ENCODE measurements around the gene TBC1D2. TPM values are rescaled to one million over a fixed set of nuclear protein-coding genes. Genes with fewer than 3 reads are reported as not detected.

TBC1D2 gene
- total and polyA plus RNA-seq, 2 donors (not counting 3 experiments of a cell fraction or from before 2014, with no cell fraction given): 3.4 to 4.5 TPM

- no peaks in the 10 kb centered on the region for H3K36me3 ChIP-seq (ENCODE audit: control insufficient read depth in 2 of 2, extremely low read depth in 1 of 2, insufficient read depth in 2 of 2, low read length in 2 of 2)
- H4K20me1 ChIP-seq (replicated peaks; ENCODE audit: control insufficient read depth, extremely low read depth, insufficient read depth, low read length): no peaks in the 10 kb centered on the region
- no peaks in the 10 kb centered on the region for H3K79me2 ChIP-seq (ENCODE audit: control insufficient read depth, insufficient read depth, low read length)
- H3K9me3 ChIP-seq (replicated peaks; ENCODE audit: control insufficient read depth, insufficient read depth, low read length): no peaks in the 10 kb centered on the region
- ChIA-PET POLR2A (no interaction called here), CTCF (interaction anchor here (2.3 kb wide), 1 partner anchor 495 kb away, joined by 7 read pairs; no protein-coding TSS in a partner anchor)
- no peaks in the 10 kb centered on the region for H3K4me1 ChIP-seq (ENCODE audit: control insufficient read depth, extremely low read depth, insufficient read depth, low read length)
- no TSS peak for BruUV-seq (replicated peaks)
- no peak overlapping the region for H3K9ac ChIP-seq (replicated peaks; ENCODE audit: extremely low read depth, insufficient read depth, low read length)
- H2AFZ ChIP-seq (ENCODE audit: low read depth, low read length): no peak overlapping the region
- H3K27me3 ChIP-seq (ENCODE audit: control insufficient read depth in 2 of 2, insufficient read depth in 2 of 2, low read length in 2 of 2): peaks cover 15 to 19% of the 10 kb centered on the region in 2 experiments
- no peak overlapping the region for H3K4me2 ChIP-seq (ENCODE audit: insufficient read depth, low read length)
- no peak overlapping the region for H3K4me3 ChIP-seq (replicated peaks in 1 of 3; ENCODE audit: insufficient read depth in 1 of 3, low read depth in 1 of 3, low read length in 3 of 3)
- no peaks in the 10 kb centered on the region for H3K9me1 ChIP-seq (replicated peaks; ENCODE audit: control insufficient read depth, extremely low read depth, insufficient read depth, low read length)
- intact Hi-C loops (cut with micrococcal nuclease): no loop called here
- H3K27ac ChIP-seq (ENCODE audit: insufficient read depth, low read depth, low read length): no peak overlapping the region
- dilution Hi-C loops (cut with MboI; ENCODE audit: extremely low pct_ligation_motif_present, low sequenced_read_pairs): loop anchor here (25.0 kb wide), 1 partner anchor 482 kb away; no protein-coding TSS in a partner anchor
- FAIRE-seq: no peak
- TF ChIP-seq POLR2AphosphoS5 (IDR thresholded peaks at IDR 0.05; ENCODE audit: insufficient read depth, low read depth, low read length) (no peak), EZH2 (IDR thresholded peaks at IDR 0.05; ENCODE audit: borderline replicate concordance, low read depth, low read length, severe bottlenecking) (no peak), GATA2 (IDR thresholded peaks at IDR 0.05; ENCODE audit: insufficient read depth, insufficient read length, low read depth, low read length) (no peak), FOS (IDR thresholded peaks at IDR 0.05; ENCODE audit: borderline replicate concordance, insufficient read depth, low read length) (no peak), POLR2A (IDR thresholded peaks at IDR 0.05; ENCODE audit: low read depth, low read length) (no peak), MAX (IDR thresholded peaks at IDR 0.05; ENCODE audit: insufficient read depth, insufficient read length) (no peak)
- no peak for DNase-seq (ENCODE audit: low read depth, low spot score)
These were observed 25.1 kb upstream of the TBC1D2 start for GRCh38 chr9:98280574-98280973.

GRCh38 chr9:98280162-98280561, 24.7 kb upstream of the TBC1D2 start:
- Histone ChIP-seq H3K79me2 (ENCODE audit: control insufficient read depth, insufficient read depth, low read length) (no peaks in the 10 kb centered on the region), H3K4me1 (ENCODE audit: control insufficient read depth, extremely low read depth, insufficient read depth, low read length) (no peaks in the 10 kb centered on the region), H3K9me3 (replicated peaks; ENCODE audit: control insufficient read depth, insufficient read depth, low read length) (no peaks in the 10 kb centered on the region), H3K4me3 (replicated peaks in 1 of 3; ENCODE audit: insufficient read depth in 1 of 3, low read depth in 1 of 3, low read length in 3 of 3) (no peak overlapping the region), H3K27ac (ENCODE audit: insufficient read depth, low read depth, low read length) (no peak overlapping the region), H3K36me3 (ENCODE audit: control insufficient read depth in 2 of 2, extremely low read depth in 1 of 2, insufficient read depth in 2 of 2, low read length in 2 of 2) (no peaks in the 10 kb centered on the region), H3K9ac (replicated peaks; ENCODE audit: extremely low read depth, insufficient read depth, low read length) (no peak overlapping the region), H4K20me1 (replicated peaks; ENCODE audit: control insufficient read depth, extremely low read depth, insufficient read depth, low read length) (no peaks in the 10 kb centered on the region), H3K9me1 (replicated peaks; ENCODE audit: control insufficient read depth, extremely low read depth, insufficient read depth, low read length) (no peaks in the 10 kb centered on the region), H3K27me3 (ENCODE audit: control insufficient read depth in 2 of 2, insufficient read depth in 2 of 2, low read length in 2 of 2) (peaks cover 15 to 19% of the 10 kb centered on the region in 2 experiments), H2AFZ (ENCODE audit: low read depth, low read length) (no peak overlapping the region), H3K4me2 (ENCODE audit: insufficient read depth, low read length) (no peak overlapping the region)
- TF ChIP-seq MYC (IDR thresholded peaks at IDR 0.05; ENCODE audit: low read depth, low read length) (no peak), GATA2 (IDR thresholded peaks at IDR 0.05; ENCODE audit: insufficient read depth, insufficient read length, low read depth, low read length) (no peak), POLR2A (IDR thresholded peaks at IDR 0.05; ENCODE audit: low read depth, low read length) (no peak), EZH2 (IDR thresholded peaks at IDR 0.05; ENCODE audit: borderline replicate concordance, low read depth, low read length, severe bottlenecking) (no peak), JUN (IDR thresholded peaks at IDR 0.05; ENCODE audit: borderline replicate concordance, insufficient read depth, insufficient read length, low read depth) (no peak), CTCF (IDR thresholded peaks at IDR 0.05; ENCODE audit: extremely low read depth in 1 of 2, insufficient read depth in 1 of 2, low read depth in 1 of 2, low read length in 2 of 2) (no peak), POLR2AphosphoS5 (IDR thresholded peaks at IDR 0.05; ENCODE audit: insufficient read depth, low read depth, low read length) (no peak), FOS (IDR thresholded peaks at IDR 0.05; ENCODE audit: borderline replicate concordance, insufficient read depth, low read length) (no peak), MAX (IDR thresholded peaks at IDR 0.05; ENCODE audit: insufficient read depth, insufficient read length) (no peak)
- intact Hi-C loops (cut with micrococcal nuclease) (no loop called here), dilution Hi-C loops (cut with MboI; ENCODE audit: extremely low pct_ligation_motif_present, low sequenced_read_pairs) (loop anchor here (25.0 kb wide), 1 partner anchor 482 kb away; no protein-coding TSS in a partner anchor)
- no TSS peak for BruUV-seq (replicated peaks)
- FAIRE-seq: no peak
- POLR2A ChIA-PET: no interaction called here
- CTCF ChIA-PET: interaction anchor here (2.3 kb wide), 1 partner anchor 496 kb away, joined by 7 read pairs; no protein-coding TSS in a partner anchor
- no peak for DNase-seq (ENCODE audit: low read depth, low spot score)

All from endothelial cell of umbilical vein (primary cell).